KBM-7 (cell line): ENCODE measurements around the gene TMEM88.

Experiments
- DNase-seq: peaks from one replicate; pipeline ENCODE4 v3.0.0-alpha.2; 2015
- in situ Hi-C: fragments of 300-500 bp; cut with MboI; formaldehyde crosslinking; loops from 2 replicates; pipeline ENCODE4 v1.14.3; 2020; ENCODE audit warnings: low sequenced_read_pairs, low pct_unique_long_range_greater_than_20kb, mixed read lengths

TMEM88 gene

DNA sequence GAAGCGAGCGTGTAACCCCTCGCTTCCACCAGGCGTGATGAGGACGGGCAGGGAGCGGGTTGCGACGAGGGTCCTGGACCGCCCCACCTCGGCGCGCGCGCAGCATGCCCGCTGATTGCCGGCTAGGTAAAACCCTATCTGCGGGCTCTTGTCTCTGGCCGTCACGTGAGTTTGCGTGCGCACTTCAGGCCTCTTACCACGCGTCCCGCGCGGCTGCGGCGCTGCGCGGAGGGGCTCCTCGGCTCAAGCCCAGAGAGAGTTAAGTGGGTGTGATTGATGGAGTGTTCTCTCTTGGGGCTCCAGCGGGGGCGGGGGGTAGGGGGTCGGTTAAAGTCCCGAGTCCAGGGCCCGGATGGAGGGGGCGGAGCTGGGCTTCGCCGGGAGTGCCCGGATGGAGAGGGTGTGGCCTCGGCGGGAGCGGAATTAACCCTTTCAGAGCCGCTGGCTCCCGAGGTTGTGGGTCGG is 12.9 kb upstream of the TMEM88 start:
- in situ Hi-C loops, result no loop called here

DNA sequence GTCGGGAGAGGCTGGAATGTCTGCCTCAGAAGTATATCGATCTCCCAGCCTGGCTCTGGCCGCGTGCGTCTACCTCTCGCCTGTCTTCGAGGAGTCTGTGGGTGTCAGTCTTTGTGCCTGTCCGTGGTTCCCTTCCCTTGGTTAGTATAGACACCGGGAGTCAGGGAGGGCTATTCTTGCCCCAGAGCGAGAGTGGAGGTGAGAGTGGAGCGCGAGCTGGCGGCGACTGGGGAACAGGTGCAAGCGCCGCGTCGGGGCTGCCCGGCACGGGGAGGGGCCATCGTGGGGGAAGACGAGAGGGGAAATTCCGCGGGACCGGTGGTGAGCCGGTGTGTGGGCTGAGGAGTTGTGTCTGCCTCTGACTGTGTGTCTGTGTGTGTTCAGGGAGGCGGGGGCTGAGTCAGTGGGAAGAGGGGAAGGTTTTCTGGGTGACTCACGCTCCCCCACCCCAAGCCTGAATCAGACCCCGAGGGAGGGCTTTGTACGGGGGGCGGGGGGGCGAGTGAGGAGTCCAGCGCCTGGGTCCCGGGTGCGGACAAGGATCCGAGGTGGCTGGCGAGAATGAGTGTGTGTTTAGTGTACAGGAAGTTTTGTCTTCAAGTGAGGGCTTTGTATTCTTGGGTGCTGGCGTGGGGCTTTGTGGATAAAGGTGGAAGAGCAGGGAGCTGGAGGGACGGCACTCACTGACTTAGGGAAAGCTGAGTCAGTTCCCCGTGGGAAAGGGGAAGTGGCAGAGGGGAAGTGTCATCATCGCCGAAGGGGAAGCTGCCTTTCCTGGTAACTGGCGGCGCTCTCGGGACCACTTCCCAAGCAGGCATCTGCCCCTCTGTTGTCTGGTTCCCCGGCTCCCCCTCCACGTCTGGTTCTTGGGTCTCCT is 12.2 kb upstream of the TMEM88 start:
- peak; percentile 87 for DNase-seq
- in situ Hi-C loops, result no loop called here

More for the DNA sequence above, 12.9 kb upstream of the TMEM88 start:
- peak; percentile 78 for DNase-seq

DNA sequence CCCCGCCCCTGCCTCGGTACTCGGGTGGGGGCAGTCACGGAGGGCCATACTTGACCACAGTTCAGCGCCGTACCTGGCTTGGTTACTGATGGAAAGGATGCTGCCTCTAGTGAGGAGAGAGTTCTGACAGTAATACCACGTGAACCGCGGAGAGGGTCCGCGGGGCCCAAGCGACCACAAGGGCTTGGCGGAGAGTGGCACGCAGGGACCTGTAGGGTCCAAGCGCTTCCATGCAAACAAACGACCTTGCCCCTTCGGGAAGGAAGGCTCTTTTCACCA is 11.7 kb upstream of the TMEM88 start:
- DNase-seq, result no peak
- in situ Hi-C loops, result no loop called here

DNA sequence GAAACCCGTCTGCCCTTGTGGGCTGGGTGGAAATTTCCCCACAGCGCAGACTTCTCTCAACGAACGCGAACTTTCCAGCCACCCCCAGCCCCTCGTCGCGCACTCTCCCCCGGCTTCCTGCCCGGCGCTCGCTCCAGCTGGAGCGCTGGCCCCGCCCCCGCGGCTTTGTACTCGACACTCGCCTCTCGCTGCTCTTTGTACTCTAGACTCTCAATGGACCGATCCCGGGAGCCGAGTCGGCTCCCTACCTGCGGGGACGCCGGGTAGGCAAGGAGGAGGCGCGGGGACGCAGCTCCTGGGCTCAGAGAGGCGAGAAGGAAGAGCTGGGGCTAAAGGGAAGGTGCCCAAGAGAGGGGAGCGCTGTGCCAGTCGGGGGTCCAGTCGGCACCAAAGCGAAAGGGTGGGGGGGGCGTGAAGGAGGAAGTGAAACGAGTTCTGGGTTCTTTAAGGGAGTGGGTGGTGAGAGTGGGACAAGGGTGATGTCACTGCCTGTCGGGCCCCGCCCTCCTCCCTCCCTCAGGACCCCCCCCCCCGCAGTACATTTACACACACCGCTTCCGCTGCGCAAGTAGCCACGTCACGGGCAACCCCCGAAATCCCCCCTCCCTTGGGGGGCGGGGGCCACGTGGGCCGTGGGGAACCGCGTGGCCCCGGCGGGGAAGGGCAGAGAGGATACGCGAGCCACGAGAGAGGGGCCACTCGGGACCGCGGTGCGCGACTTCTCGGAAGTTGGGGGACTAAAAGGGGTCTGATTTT is 11.2 kb upstream of the TMEM88 start:
- peak; percentile 66 for DNase-seq
- in situ Hi-C loops, result no loop called here

DNA sequence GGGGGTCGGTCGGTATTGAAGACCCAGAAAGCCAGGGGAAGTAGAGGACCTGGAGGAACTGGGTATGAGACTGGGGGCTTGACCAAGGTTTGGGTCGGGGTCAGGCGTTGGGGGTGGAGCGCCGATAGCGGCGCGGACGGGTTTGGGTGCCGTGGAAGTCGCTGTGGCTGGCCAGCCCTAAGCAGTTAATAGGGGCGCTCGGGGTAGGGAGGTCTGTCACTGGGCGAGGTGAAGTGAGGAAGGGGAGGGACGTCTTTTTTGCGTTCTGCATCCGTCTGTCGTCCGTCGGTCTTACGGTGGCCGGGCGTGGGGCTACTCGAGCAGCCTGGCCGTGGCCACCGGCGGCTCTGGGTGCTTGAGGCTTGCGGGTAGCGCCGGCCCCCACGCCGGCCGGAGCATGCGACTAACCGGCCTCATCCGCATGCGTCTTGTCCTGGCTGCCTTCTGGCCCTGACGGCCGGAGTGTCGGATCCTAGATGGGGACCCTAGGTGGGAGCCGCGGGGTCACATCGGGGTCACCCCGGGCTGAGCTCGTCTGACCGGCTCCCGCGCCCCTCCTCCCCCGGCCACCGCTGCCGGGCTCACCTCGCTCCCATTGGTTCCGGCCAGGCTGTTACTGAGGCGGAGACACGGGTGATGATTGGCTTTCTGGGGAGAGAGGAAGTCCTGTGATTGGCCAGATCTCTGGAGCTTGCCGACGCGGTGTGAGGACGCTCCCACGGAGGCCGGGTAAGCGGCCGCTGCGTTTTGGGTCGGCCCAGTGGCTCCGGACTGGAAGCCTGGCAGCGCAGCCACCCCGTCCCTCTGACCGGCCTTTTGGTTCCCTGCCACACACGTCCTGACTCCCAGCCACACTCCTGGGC is 10.3 kb upstream of the TMEM88 start:
- in situ Hi-C loops, result no loop called here
- peak; percentile 90 for DNase-seq

DNA sequence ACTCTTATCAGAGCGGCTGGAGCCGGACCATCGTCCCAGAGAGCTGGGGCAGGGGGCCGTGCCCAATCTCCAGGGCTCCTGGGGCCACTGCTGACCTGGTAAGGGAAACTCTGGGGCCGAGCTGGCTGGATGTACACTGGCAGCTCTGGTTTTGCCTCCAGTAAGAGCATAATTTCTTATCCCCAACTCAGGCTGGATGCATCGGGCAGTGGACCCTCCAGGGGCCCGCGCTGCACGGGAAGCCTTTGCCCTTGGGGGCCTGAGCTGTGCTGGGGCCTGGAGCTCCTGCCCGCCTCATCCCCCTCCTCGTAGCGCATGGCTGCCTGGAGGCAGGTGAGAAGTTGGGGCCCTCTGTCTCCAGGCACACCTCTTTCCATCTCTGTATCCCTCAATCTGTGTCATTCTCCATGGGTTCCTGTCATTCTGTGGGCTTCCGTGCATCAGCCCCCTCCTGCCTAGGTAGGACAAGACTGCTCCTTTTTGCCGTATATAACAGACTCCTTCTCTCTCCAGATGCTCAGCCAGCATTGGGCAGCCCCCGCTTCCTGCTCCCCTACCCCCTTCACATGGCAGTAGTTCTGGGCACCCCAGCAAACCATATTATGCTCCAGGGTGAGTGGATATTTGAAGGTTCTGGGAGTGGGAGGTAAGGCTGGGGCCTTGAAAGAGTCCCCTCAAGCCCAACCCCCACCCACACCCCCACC is 9.4 kb upstream of the TMEM88 start:
- DNase-seq, result no peak
- in situ Hi-C loops, result no loop called here

DNA sequence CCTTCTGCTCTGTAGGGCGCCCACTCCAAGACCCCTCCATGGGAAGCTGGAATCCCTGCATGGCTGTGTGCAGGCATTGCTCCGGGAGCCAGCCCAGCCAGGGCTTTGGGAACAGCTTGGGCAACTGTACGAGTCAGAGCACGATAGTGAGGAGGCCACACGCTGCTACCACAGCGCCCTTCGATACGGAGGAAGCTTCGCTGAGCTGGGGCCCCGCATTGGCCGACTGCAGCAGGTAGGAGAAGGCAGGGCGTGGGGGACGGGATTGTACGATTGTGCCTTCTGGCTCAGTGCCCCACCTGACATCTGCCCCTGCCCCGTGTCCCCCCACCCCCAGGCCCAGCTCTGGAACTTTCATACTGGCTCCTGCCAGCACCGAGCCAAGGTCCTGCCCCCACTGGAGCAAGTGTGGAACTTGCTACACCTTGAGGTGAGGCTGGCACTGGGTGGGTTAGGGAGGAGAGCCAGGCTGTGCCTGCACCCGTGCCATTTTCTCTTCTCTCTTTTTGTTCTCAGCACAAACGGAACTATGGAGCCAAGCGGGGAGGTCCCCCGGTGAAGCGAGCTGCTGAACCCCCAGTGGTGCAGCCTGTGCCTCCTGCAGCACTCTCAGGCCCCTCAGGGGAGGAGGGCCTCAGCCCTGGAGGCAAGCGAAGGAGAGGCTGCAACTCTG is 8.7 kb upstream of the TMEM88 start:
- in situ Hi-C loops, result no loop called here
- DNase-seq, result no peak

DNA sequence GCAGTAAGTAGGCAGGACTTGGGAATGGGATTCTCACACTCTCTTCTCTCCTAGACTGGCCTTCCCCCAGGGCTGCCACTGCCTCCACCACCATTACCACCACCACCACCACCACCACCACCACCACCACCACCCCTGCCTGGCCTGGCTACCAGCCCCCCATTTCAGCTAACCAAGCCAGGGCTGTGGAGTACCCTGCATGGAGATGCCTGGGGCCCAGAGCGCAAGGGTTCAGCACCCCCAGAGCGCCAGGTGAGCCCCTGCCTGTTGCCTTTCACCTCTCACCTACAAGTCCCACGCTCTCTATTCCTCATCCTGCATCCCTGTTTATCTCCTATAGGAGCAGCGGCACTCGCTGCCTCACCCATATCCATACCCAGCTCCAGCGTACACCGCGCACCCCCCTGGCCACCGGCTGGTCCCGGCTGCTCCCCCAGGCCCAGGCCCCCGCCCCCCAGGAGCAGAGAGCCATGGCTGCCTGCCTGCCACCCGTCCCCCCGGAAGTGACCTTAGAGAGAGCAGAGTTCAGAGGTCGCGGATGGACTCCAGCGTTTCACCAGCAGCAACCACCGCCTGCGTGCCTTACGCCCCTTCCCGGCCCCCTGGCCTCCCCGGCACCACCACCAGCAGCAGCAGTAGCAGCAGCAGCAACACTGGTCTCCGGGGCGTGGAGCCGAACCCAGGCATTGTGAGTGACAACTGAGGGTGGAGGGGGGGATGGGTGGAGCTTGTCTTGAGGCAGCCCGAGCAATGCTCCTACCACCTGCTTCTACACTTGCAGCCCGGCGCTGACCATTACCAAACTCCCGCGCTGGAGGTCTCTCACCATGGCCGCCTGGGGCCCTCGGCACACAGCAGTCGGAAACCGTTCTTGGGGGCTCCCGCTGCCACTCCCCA is 7.9 kb upstream of the TMEM88 start:
- no peak for DNase-seq
- in situ Hi-C loops, result no loop called here

DNA sequence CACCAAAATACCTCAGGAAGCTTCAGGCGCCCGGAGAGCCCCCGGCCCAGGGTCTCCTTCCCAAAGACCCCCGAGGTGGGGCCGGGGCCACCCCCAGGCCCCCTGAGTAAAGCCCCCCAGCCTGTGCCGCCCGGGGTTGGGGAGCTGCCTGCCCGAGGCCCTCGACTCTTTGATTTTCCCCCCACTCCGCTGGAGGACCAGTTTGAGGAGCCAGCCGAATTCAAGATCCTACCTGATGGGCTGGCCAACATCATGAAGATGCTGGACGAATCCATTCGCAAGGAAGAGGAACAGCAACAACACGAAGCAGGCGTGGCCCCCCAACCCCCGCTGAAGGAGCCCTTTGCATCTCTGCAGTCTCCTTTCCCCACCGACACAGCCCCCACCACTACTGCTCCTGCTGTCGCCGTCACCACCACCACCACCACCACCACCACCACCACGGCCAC is 6.7 kb upstream of the TMEM88 start:
- in situ Hi-C loops, result no loop called here
- DNase-seq, result no peak

DNA sequence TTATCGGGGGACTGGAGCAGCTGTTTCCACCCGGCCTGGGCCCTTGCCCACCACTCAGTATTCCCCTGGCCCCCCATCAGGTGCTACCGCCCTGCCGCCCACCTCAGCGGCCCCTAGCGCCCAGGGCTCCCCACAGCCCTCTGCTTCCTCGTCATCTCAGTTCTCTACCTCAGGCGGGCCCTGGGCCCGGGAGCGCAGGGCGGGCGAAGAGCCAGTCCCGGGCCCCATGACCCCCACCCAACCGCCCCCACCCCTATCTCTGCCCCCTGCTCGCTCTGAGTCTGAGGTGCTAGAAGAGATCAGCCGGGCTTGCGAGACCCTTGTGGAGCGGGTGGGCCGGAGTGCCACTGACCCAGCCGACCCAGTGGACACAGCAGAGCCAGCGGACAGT is 6.1 kb upstream of the TMEM88 start:
- no peak for DNase-seq
- in situ Hi-C loops, result no loop called here

DNA sequence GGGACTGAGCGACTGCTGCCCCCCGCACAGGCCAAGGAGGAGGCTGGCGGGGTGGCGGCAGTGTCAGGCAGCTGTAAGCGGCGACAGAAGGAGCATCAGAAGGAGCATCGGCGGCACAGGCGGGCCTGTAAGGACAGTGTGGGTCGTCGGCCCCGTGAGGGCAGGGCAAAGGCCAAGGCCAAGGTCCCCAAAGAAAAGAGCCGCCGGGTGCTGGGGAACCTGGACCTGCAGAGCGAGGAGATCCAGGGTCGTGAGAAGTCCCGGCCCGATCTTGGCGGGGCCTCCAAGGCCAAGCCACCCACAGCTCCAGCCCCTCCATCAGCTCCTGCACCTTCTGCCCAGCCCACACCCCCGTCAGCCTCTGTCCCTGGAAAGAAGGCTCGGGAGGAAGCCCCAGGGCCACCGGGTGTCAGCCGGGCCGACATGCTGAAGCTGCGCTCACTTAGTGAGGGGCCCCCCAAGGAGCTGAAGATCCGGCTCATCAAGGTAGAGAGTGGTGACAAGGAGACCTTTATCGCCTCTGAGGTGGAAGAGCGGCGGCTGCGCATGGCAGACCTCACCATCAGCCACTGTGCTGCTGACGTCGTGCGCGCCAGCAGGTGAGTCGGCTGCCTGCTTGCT is 5.6 kb upstream of the TMEM88 start:
- in situ Hi-C loops, result no loop called here
- no peak for DNase-seq

DNA sequence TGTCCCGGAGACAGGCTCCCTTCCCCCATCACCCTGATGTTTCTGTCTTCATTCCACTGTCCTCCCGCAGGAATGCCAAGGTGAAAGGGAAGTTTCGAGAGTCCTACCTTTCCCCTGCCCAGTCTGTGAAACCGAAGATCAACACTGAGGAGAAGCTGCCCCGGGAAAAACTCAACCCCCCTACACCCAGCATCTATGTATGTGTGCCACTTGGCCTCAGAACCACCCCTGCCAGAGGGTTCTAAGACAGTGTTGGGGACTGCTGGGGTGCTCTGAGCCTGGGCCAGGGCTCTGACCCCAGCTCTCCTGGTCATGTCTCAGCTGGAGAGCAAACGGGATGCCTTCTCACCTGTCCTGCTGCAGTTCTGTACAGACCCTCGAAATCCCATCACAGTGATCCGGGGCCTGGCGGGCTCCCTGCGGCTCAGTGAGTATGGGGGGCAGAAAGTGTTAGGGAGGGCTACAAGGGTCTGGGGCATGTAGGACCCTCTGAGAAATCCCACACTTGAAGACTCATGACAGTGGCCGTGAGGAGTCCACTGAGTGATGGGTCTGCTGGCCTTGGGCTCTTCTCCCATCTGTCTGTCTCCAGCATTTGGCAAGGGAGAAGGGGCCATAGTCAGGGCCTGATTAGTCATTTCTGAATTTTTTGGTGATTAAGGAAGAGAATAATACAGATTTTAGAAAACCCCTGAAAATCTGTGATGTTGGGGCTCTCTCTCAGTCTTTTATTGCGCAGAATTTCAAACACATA is 4.9 kb upstream of the TMEM88 start:
- no peak for DNase-seq
- in situ Hi-C loops, result no loop called here

DNA sequence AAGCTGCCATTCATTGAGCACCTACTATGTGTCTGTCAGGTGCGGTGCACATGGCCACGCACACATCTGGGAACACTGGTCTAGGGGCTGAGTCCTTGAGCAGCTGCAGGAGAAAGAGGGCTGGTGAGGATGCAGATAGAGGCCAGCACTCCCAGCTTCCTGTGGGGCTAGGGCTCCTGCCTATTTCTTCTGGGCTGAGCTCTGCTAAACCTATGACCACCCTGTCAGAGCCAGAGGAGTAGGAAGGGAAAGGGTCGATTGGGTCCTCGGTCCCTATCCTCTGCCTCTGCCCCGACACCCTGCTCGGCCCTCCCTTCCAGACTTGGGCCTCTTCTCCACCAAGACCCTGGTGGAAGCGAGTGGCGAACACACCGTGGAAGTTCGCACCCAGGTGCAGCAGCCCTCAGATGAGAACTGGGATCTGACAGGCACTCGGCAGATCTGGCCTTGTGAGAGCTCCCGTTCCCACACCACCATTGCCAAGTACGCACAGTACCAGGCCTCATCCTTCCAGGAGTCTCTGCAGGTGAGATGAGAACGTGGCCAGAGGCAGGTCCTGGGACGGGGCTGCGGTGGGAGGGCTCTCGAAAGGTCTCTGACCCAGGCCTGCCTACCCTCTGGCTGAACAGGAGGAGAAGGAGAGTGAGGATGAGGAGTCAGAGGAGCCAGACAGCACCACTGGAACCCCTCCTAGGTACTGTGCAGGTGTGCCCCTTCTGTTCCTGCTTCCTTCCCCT is 4.0 kb upstream of the TMEM88 start:
- no peak for DNase-seq
- in situ Hi-C loops, result no loop called here

DNA sequence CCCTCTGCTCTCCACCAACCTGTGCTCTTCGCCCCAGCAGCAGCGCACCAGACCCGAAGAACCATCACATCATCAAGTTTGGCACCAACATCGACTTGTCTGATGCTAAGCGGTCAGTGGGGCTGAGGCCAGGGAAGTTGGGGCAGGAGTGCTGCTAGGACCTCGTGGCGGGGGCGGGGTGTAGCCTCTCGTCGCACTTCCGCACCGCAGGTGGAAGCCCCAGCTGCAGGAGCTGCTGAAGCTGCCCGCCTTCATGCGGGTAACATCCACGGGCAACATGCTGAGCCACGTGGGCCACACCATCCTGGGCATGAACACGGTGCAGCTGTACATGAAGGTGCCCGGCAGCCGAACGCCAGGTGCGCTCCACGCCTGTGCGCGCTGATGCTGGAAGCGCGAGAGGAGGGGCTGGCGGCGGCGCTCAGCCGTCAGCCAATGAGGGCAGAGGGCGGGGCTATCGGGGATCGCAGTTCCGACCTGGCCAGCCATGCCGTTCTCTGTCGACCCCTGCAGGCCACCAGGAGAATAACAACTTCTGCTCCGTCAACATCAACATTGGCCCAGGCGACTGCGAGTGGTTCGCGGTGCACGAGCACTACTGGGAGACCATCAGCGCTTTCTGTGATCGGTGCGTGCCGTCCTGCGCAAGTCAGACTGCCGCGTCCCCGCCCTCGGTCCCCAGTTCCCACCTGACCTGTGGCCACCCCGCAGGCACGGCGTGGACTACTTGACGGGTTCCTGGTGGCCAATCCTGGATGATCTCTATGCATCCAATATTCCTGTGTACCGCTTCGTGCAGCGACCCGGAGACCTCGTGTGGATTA is 3.2 kb upstream of the TMEM88 start:
- in situ Hi-C loops, result no loop called here
- peak; percentile 89 for DNase-seq

DNA sequence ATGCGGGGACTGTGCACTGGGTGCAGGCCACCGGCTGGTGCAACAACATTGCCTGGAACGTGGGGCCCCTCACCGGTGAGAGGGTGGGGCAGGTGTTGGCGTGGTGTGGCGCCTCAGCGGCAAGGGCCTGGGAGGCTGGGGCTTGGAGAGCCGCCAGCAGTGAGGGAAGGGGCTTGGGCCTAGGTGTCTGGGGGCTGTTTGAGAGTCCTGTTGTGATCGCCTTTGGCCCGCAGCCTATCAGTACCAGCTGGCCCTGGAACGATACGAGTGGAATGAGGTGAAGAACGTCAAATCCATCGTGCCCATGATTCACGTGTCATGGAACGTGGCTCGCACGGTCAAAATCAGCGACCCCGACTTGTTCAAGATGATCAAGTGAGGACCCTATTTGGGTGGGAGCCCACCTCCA is 2.6 kb upstream of the TMEM88 start:
- no peak for DNase-seq
- in situ Hi-C loops, result no loop called here
